Embryonic facial prominence (tissue), 1 donor: ENCODE measurements around the gene TPD52L2.

Source experiments
- DNase-seq: peaks from one replicate; pipeline ENCODE4 v3.0.0-alpha.2; 2016; ENCODE audit errors: extremely low spot score

TPD52L2 gene

DNA sequence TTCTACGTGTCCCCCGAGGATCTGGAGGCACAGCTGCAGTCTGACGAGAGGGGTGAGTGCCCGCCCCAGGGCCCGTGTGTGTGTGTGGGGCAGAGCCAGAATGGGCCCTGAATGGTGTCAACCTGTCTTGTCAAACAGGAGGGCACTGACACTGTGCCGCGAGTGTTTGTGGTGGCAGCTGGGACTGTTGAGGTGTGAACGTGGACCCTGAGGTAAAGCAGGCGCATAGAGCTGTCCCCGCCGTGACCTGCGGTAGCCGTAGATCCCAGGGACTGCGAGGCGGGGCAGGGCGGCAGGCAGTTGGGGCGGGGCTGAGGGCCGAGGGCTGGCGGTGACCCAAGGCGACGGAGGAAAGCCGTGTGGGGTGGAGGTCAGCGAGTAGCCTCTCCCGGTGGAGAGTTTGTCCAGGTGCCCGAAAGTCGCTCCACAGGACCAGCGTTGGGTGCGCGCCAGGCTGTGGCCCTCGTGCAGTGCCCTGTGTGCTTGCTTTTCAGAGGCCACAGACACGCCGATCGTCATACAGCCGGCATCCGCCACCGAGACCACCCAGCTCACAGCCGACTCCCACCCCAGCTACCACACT lies 66.0 kb downstream of the TPD52L2 start:
- DNase-seq = no peak

DNA sequence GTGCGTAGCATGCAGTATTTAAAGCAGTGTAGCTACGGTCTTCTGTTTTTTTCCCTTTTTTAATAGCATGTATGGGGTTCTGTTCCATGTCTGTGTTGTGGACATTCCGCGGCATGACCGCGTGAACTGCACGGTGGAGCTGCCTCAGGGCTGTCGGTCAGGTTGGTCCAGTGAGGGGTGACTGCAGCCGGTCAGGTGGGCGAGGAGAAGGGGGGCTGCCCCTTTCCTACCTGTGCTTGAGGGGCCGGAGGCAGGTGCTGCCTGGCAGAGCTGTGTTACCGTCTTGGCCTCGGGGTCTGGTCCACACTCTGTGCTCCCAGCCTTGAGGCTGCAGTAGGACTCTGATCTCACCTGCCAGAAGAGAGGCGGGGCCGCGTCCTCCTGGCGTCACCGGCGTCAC lies 66.7 kb downstream of the TPD52L2 start:
- DNase-seq = no peak

GRCh38 chr20:63932606-63933160 lies 67.6 kb downstream of the TPD52L2 start:
- no peak for DNase-seq

GRCh38 chr20:63933646-63934045 lies 68.6 kb downstream of the TPD52L2 start:
- DNase-seq = no peak

DNA sequence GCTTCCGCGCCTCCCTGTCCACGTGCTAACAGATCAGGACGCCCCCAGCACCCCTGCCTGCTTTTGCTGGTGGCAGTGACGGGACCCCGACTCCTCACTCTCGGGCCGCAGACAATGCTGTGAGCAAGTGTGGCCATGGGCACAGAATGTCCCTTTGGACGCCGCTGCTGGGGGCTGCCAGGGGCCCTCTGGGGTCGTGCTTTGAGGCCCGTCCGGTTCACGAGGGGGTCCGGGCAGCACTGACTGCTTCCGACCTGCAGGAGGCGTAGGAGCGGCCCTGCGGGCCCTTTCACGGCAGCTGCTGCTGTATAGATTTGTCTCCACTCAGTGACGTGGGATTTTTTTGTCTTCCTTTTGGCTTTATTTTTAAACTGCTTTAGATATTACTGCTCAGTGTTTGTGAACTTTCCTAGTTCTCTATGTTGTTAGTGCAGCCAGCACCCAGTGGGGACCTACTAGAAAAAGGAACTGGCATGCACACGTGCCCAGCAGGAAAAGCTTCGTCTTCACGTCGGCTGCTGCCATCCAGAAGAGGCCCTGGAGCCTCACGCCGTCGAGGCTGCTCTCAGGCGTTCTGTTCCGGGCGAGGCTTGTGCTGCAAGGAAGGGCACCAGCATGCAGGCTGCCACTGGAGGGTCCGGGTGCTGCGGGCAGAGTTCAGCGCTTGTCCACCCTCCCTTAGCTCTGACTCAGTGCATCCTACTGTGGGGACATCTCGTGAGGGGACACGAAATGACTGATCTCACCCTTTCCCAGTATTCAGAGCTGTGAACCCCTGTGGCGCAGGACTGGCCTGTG lies 69.4 kb downstream of the TPD52L2 start:
- no peak for DNase-seq

DNA sequence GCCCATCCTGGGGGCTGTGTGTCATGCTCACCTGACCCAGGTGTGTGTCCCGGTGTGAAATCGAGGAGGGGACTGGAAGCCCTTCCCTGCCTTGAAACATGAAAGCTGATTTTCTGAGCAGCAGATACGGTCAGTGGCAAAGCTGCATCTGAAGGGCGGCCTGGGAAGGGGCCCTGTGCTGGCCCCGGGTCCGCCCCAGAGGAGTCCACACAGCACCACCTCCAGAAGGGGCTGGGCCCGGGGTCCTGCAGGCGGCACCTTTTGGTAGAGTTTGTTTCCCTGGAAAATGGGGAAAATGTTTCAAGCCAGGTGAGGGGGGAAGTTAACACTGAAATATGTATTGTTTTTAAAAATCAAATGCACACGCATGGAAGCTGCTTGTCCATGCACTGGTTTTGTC lies 70.4 kb downstream of the TPD52L2 start:
- DNase-seq = no peak

GRCh38 chr20:63937596-63937995 lies 72.5 kb downstream of the TPD52L2 start:
- no peak for DNase-seq

GRCh38 chr20:63939061-63939935 lies 74.2 kb downstream of the TPD52L2 start:
- DNase-seq = no peak

DNA sequence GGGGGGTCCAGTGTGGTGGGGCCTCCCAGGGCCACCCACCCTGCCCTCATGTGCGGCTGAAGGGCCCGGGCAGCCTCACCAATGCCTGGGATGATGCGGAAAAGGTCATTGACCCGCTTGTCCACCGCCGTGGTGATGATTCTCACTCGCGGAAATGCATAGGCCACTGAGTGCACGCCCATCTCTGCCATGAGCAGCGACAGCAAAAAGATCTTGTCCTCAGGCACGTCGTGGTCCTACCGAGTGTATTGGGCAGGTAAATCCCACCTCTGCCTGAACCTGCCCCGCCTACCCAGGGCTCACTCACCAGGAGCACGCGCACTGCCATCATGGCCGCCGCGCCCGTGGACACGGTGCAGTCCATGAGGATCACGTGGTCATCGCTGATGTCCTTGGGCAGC lies 75.0 kb downstream of the TPD52L2 start:
- no peak for DNase-seq

DNA sequence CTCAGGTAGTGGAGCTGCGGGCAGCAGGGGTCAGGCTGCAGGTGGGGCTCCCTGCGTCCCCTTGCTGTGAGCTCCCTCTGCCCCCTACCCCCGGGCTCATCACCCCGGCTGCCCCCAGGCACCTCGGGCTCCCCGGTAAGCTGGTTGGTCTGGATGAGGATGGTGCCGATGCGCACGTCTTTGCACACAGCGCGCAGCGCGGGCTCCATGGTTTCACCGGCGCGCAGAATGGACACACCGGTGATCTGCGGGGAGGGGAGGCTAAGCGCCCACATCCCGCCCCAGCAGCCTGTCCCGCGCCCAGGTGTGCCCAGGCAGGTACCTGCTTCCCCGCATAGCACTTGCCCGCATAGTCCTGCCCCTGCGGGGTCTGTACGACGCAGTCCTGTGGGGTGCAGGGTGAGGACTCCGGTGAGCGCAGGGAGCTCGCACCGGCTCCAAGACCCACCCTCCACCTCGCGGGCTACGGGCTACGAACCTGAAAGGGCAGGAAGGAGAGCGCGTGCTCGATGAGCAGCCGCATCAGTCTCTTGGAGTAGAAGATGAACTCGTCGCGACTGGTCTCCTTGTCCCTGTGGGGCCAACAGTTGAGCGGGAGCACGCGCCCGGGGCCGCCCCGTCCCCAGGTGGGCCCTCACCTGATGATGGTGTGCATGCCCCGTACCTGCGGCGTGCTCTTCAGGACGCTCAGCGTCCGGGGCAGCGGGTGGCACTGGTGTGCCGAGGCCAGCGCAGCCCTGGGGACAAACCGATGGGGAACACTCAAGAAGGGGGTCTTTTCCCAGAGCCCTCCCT lies 75.6 kb downstream of the TPD52L2 start:
- no peak for DNase-seq
